Mesenchymal stem cell (in vitro differentiated cells and primary cell): ENCODE measurements around the gene MEN1.
A peak's percentile ranks its signal among the peaks of the same experiment; 100 is the strongest.

Experiments used
- DNase-seq: peaks from one replicate; pipeline ENCODE4 v3.0.0-alpha.2; 2013
- H2AFZ ChIP-seq: one replicate; pipeline ENCODE4 v1.6.1; 2013; ENCODE audit warnings: low read depth, mild to moderate bottlenecking, control low read depth, inconsistent platforms, low read length, moderate library complexity
- H2AK5ac ChIP-seq: 2 replicates; pipeline ENCODE4 v1.6.1; 2013; ENCODE audit warnings: low read length, moderate library complexity, mild to moderate bottlenecking, inconsistent platforms; ENCODE audit not compliant: severe bottlenecking
- H2BK120ac ChIP-seq: one replicate; pipeline ENCODE4 v1.6.1; 2013; ENCODE audit warnings: low read depth, mild to moderate bottlenecking, inconsistent platforms, low read length, moderate library complexity
- H2BK12ac ChIP-seq, 2 experiments: one replicate each; pipeline ENCODE4 v1.6.1; 2013; ENCODE audit warnings: inconsistent platforms in 2 of 2, low read length in 2 of 2, mild to moderate bottlenecking in 2 of 2, moderate library complexity in 2 of 2, control low read depth in 1 of 2
- H2BK15ac ChIP-seq: one replicate; pipeline ENCODE4 v1.6.1; 2013; ENCODE audit warnings: mild to moderate bottlenecking, low read depth, inconsistent platforms; ENCODE audit not compliant: poor library complexity, severe bottlenecking
- H2BK5ac ChIP-seq: 2 replicates; pipeline ENCODE4 v1.6.1; 2013; ENCODE audit warnings: low read depth, mild to moderate bottlenecking, low read length, control low read depth, inconsistent platforms; ENCODE audit not compliant: poor library complexity, severe bottlenecking
- H3K14ac ChIP-seq, 2 experiments: one replicate each; pipeline ENCODE4 v1.6.1; 2013; ENCODE audit warnings: inconsistent platforms in 2 of 2, low read length in 2 of 2, control low read depth in 1 of 2, mild to moderate bottlenecking in 1 of 2, moderate library complexity in 1 of 2
- H3K18ac ChIP-seq, 2 experiments: one replicate each; pipeline ENCODE4 v1.6.1; 2013; ENCODE audit warnings: inconsistent platforms in 2 of 2, low read length in 2 of 2, control low read depth in 1 of 2, low read depth in 1 of 2, mild to moderate bottlenecking in 1 of 2
- H3K23ac ChIP-seq, 2 experiments: one replicate each; pipeline ENCODE4 v1.6.1; 2013; ENCODE audit warnings: inconsistent platforms in 2 of 2, low read length in 2 of 2, mild to moderate bottlenecking in 2 of 2, moderate library complexity in 2 of 2, control low read depth in 1 of 2
- H3K27ac ChIP-seq: 2 replicates; pipeline ENCODE4 v1.5.1; 2013; ENCODE audit warnings: mild to moderate bottlenecking, moderate library complexity, low read length, control low read depth, inconsistent platforms; ENCODE audit not compliant: poor library complexity, severe bottlenecking
- H3K27me3 ChIP-seq, 2 experiments: 2 replicates each; pipeline versions ENCODE4 v1.6.1 to v1.7.0; 2013; ENCODE audit warnings: low read length in 2 of 2, mild to moderate bottlenecking in 2 of 2, moderate library complexity in 2 of 2, control low read depth in 1 of 2, inconsistent platforms in 1 of 2; ENCODE audit not compliant: control insufficient read depth in 1 of 2, insufficient read depth in 1 of 2
- H3K36me3 ChIP-seq, 2 experiments: 2 replicates each; pipeline versions ENCODE4 v1.6.1 to v1.7.0; 2013; ENCODE audit warnings: low read length in 2 of 2, control low read depth in 1 of 2, inconsistent platforms in 1 of 2, low read depth in 1 of 2, mild to moderate bottlenecking in 1 of 2; ENCODE audit not compliant: insufficient read depth in 2 of 2, control insufficient read depth in 1 of 2
- H3K4ac ChIP-seq, 2 experiments: one replicate each; pipeline ENCODE4 v1.6.1; 2013; ENCODE audit warnings: inconsistent platforms in 2 of 2, low read length in 2 of 2, mild to moderate bottlenecking in 2 of 2, moderate library complexity in 2 of 2, control low read depth in 1 of 2, low read depth in 1 of 2
- H3K4me1 ChIP-seq: 2 replicates; pipeline ENCODE4 v1.6.1; 2013; ENCODE audit warnings: low read depth, low read length, control low read depth; ENCODE audit not compliant: control insufficient read depth, insufficient read depth
- H3K4me2 ChIP-seq: 2 replicates; pipeline ENCODE4 v1.6.1; 2013; ENCODE audit warnings: low read length, mild to moderate bottlenecking, inconsistent platforms; ENCODE audit not compliant: poor library complexity, severe bottlenecking
- H3K4me3 ChIP-seq, 2 experiments: 2 replicates each; pipeline versions ENCODE4 v1.5.1 to v1.7.0; 2013; ENCODE audit warnings: low read length in 2 of 2, mild to moderate bottlenecking in 2 of 2, control low read depth in 1 of 2, low read depth in 1 of 2; ENCODE audit not compliant: insufficient read depth in 1 of 2
- H3K79me1 ChIP-seq: replicated peaks from 2 replicates; pipeline ENCODE4 v1.6.1; 2013; ENCODE audit warnings: mild to moderate bottlenecking, control low read depth, low read length, inconsistent platforms; ENCODE audit not compliant: poor library complexity, severe bottlenecking
- H3K9ac ChIP-seq: 2 replicates; pipeline ENCODE4 v1.7.0; 2013; ENCODE audit warnings: mild to moderate bottlenecking, low read length, moderate library complexity
- H3K9me3 ChIP-seq: 2 replicates; pipeline ENCODE4 v1.7.0; 2013; ENCODE audit warnings: mild to moderate bottlenecking, low read length; ENCODE audit not compliant: control insufficient read depth
- H4K8ac ChIP-seq: one replicate; pipeline ENCODE4 v1.6.1; 2013; ENCODE audit warnings: inconsistent platforms, mild to moderate bottlenecking, low read length, moderate library complexity
- H4K91ac ChIP-seq: one replicate; pipeline ENCODE4 v1.6.1; 2013; ENCODE audit warnings: mild to moderate bottlenecking, low read length, inconsistent platforms
- WGBS: methylation state at CpG from one replicate; pipeline ENCODE4 v1.1.7; 2013; ENCODE audit warnings: mixed read lengths; 5-methylcytosine and 5-hydroxymethylcytosine counted together

Gene MEN1

GRCh38 chr11:64834723-64835615 lies 24.6 kb upstream of the MEN1 start:
- Histone ChIP-seq H3K4ac (no peak overlapping the region), H4K8ac (no peak overlapping the region), H3K9ac (no peak overlapping the region), H3K4me1 (peaks cover 15% of the 10 kb centered on the region), H2BK12ac (no peak overlapping the region), H3K79me1 (no peaks in the 10 kb centered on the region), H2BK5ac (no peak overlapping the region), H3K36me3 (peaks cover 0 to 65% of the 10 kb centered on the region in 2 experiments), H3K23ac (no peak overlapping the region), H2BK15ac (no peak overlapping the region), H2BK120ac (no peak overlapping the region), H2AK5ac (peak overlapping the region; percentile 21), H3K4me3 (no peak overlapping the region), H3K9me3 (no peaks in the 10 kb centered on the region), H3K27ac (no peak overlapping the region), H2AFZ (no peak overlapping the region), H3K14ac (no peak overlapping the region), H4K91ac (no peak overlapping the region), H3K27me3 (peaks cover 0 to 7% of the 10 kb centered on the region in 2 experiments), H3K18ac (no peak overlapping the region), H3K4me2 (no peak overlapping the region)
- 84% methylated on average over 29 of the region's 29 CpGs for WGBS
- no peak for DNase-seq

- no peak overlapping the region for H2BK120ac ChIP-seq
- H3K4me2 ChIP-seq = no peak overlapping the region
- peaks cover 13% of the 10 kb centered on the region for H3K4me1 ChIP-seq
- no peak overlapping the region for H3K18ac ChIP-seq
- no peak overlapping the region for H4K8ac ChIP-seq
- H2AK5ac ChIP-seq = no peak overlapping the region
- H3K14ac ChIP-seq = no peak overlapping the region
- H3K23ac ChIP-seq = no peak overlapping the region
- peaks cover 0 to 65% of the 10 kb centered on the region in 2 experiments for H3K36me3 ChIP-seq
- DNase-seq = no peak
- no peak overlapping the region for H2BK15ac ChIP-seq
- H4K91ac ChIP-seq = no peak overlapping the region
- H3K9ac ChIP-seq = no peak overlapping the region
- no peak overlapping the region for H2BK5ac ChIP-seq
- H3K4ac ChIP-seq = no peak overlapping the region
- no peaks in the 10 kb centered on the region for H3K9me3 ChIP-seq
- H3K27ac ChIP-seq = no peak overlapping the region
- 94% methylated on average over 25 of the region's 25 CpGs for WGBS
- H3K79me1 ChIP-seq = no peaks in the 10 kb centered on the region
- H2BK12ac ChIP-seq = no peak overlapping the region
- H3K4me3 ChIP-seq = no peak overlapping the region
- no peak overlapping the region for H2AFZ ChIP-seq
- peaks cover 0 to 7% of the 10 kb centered on the region in 2 experiments for H3K27me3 ChIP-seq
These were observed 23.8 kb upstream of the MEN1 start for GRCh38 chr11:64834031-64834722.

GRCh38 chr11:64833509-64833908 lies 23.2 kb upstream of the MEN1 start:
- peaks cover 0 to 60% of the 10 kb centered on the region in 2 experiments for H3K36me3 ChIP-seq
- no peak overlapping the region for H3K4me3 ChIP-seq
- H2AK5ac ChIP-seq = no peak overlapping the region
- no peak overlapping the region for H2AFZ ChIP-seq
- H3K18ac ChIP-seq = no peak overlapping the region
- H3K4ac ChIP-seq = no peak overlapping the region
- H3K9me3 ChIP-seq = no peaks in the 10 kb centered on the region
- H2BK15ac ChIP-seq = no peak overlapping the region
- H3K27me3 ChIP-seq = peaks cover 0 to 7% of the 10 kb centered on the region in 2 experiments
- no peak overlapping the region for H4K91ac ChIP-seq
- no peak overlapping the region for H3K9ac ChIP-seq
- 97% methylated on average over 3 of the region's 10 CpGs for WGBS
- no peak overlapping the region for H2BK5ac ChIP-seq
- no peaks in the 10 kb centered on the region for H3K79me1 ChIP-seq
- no peak overlapping the region for H2BK120ac ChIP-seq
- no peak overlapping the region for H3K27ac ChIP-seq
- H3K14ac ChIP-seq = no peak overlapping the region
- peaks cover 13% of the 10 kb centered on the region for H3K4me1 ChIP-seq
- no peak overlapping the region for H2BK12ac ChIP-seq
- no peak overlapping the region for H3K4me2 ChIP-seq
- no peak overlapping the region for H3K23ac ChIP-seq
- no peak for DNase-seq
- H4K8ac ChIP-seq = no peak overlapping the region

- Histone ChIP-seq H3K36me3 (peaks cover 0 to 57% of the 10 kb centered on the region in 2 experiments), H3K4ac (no peak overlapping the region), H4K8ac (no peak overlapping the region), H3K27ac (no peak overlapping the region), H2BK15ac (no peak overlapping the region), H3K18ac (no peak overlapping the region), H3K4me2 (no peak overlapping the region), H3K27me3 (peaks cover 0 to 7% of the 10 kb centered on the region in 2 experiments), H2AK5ac (no peak overlapping the region), H2BK120ac (no peak overlapping the region), H2BK12ac (no peak overlapping the region), H3K9me3 (no peaks in the 10 kb centered on the region), H2BK5ac (no peak overlapping the region), H3K4me1 (peaks cover 13% of the 10 kb centered on the region), H3K79me1 (no peaks in the 10 kb centered on the region), H3K14ac (no peak overlapping the region), H3K9ac (no peak overlapping the region), H4K91ac (no peak overlapping the region), H2AFZ (no peak overlapping the region), H3K4me3 (no peak overlapping the region), H3K23ac (no peak overlapping the region)
- WGBS = 95% methylated on average over 12 of the region's 12 CpGs
- no peak for DNase-seq
These were observed 22.8 kb upstream of the MEN1 start for GRCh38 chr11:64833198-64833502.
